Astrocyte of the hippocampus (primary cell): ENCODE measurements around the gene EIF2B4.
"Not testable (repeated sequence)": the region's sequence is repeated elsewhere in the genome, so short reads cannot be mapped to it uniquely, and the experiment has no call there.

Experiments used
- DNase-seq: peaks from one replicate; pipeline ENCODE4 v3.0.0; 2011; ENCODE audit warnings: low read depth, low spot score

Gene EIF2B4

GRCh38 chr2:27378096-27378808 lies 8.1 kb upstream of the EIF2B4 start:
- peak; percentile 34 for DNase-seq

DNA sequence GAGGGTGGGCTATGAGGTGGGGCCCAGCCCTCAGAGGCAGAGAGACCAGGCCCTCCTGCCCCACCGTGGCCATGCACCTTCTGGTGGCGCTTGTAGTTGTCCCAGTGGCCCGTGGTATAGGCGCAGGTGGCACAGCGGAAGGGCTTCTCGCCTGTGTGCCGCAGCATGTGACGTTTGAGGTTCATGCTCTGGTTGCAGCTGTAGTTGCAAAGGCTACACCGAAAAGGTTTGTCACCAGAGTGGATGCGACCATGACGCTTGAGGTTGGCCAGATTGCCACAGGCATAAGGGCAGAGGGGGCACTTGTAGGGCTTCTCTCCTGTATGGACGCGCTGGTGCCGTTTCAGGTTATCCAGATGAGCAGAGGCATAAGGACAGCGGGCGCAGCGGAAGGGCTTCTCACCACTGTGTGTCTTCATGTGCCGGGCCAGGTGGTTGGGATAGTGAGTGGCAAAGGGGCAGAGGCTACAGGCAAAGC lies 7.5 kb upstream of the EIF2B4 start:
- DNase-seq, result no peak

DNA sequence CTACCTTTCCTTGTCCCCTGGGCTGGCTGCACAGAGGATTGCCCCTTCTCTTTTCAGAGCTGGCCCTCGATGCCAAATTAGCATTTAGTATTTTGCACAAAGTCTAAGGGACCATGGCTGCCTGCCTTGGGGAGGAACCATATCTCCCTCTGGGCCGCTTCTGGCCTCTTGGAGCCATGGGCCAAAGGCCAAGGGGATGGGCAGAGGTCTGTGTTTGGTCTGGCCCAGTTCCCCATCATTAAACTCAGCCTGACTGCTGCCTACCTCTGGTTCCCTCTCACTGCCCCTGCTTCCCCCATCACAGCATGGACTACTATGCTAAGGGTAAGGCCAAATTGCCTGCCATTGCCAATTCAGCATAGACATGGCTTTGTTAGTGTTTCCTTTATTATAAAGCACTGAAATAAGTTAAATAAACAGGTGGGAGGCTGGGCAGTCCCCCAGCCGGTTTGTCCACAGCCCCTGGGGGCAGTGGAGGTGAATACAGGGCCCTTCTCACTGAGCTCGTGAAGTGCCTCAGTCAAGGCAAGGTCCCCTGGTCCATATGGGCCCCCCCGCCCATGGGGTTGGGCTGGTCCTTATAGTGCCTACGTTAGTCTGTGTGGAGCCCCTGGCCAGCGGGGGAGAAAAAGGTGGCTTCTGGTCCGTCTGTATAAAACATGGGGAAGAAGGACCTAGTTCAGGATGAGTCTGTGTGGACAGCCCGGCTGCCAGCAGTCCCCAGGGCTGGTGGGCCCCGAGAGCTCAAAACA lies 6.9 kb upstream of the EIF2B4 start:
- DNase-seq, result no peak

DNA sequence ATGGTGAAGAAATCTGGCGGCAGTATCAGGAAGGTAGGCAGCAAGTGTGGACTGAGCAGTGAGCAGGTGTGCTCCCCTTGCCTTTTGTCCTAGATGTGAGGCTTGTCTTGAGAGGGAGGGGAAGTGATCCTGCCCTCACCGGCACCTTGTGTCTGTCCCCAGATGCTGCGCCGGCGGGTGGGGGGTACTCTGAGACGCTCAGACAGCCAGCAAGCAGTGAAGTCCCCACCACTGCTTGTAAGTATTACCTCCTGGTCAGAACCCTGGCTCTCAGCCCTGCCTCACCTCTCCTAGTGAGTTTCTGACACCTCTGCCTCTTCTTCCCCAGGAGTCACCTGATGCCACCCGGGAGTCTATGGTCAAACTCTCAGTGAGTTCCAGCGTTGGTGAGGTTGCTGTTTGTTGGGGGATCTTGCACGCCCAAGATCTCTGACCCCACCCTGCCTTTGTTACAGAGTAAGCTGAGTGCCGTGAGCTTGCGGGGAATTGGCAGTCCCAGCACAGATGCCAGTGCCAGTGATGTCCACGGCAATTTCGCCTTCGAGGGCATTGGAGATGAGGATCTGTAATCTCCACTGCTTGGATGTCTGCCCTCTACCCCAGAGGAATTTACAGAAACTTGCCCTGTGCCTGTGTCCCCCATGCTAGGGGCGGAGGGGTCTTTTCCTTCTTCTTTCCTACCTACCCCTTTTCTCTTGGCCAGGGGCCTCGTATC lies 6.2 kb upstream of the EIF2B4 start:
- DNase-seq, result no peak

- DNase-seq, result no peak
Measured at GRCh38 chr2:27375513-27376099, 5.5 kb upstream of the EIF2B4 start.

GRCh38 chr2:27373567-27373966 lies 3.4 kb upstream of the EIF2B4 start:
- no peak for DNase-seq

DNA sequence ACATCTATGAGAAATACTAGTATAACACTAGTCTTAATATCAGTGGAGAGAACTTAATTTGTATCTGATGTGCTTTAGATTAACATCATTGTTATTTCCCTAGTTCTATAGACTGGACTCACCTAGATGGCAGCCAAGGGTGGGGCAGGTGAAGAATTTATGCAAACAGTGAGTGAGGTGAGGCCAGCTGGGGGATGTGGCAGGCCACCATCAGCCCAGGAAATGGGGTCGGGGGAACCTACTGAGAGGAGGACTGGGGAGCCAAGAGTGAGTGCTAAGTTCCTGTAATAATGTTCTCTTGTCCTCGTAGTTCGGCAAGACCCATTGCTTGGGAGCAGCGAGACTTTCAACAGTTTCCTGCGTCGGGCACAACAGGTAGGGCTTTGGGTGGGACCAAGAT lies 2.8 kb upstream of the EIF2B4 start:
- no peak for DNase-seq

- DNase-seq, result peak; percentile 50
Measured at GRCh38 chr2:27370816-27371620, 880 bp upstream of the EIF2B4 start.

DNA sequence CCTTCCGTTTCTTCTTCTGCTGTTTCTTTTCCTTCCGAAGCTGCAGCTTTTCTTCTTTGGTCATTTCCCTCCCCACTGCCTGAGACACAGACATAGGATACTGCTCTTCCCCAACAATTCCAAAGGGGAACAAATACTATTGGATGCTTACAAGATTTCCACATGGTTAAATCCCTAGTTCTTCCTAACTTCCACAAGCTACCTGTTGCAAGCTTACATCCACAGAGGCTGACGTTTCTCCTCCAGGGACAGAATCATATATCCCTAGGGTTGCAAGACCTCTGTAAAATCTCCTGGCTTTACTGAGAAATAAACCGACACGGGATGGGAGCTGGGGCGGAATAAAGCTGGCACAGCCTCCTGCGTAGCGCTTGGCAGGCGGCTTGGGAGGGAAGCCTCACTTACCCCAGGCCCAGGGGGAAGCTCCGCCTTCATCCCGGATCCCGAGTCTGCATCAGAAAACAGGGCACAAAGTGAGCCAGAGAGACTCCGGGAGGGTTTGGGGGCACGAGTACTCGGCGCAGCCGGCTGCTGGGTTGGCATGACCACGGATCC lies 590 bp downstream of the EIF2B4 start:
- peak; percentile 85 for DNase-seq

DNA sequence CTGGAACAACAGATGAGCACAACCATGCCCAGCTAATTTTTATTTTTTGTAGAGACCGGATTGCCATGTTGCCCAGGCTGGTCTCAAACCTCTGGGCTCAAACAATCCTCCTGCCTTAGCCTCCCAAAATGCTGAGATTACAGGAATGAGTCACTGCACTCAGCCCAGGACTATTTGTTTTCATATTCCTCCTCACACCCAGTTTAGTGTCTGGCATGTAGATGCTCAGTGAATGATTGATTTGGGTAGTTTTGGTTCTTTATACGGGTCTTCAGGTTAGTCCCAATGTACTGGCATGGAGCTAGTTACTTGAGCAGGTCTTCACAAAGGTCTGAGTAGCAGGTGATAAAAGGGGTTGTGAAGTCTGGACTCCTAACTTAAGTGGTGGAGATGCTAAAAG lies 6.2 kb downstream of the EIF2B4 start:
- no peak for DNase-seq

DNA sequence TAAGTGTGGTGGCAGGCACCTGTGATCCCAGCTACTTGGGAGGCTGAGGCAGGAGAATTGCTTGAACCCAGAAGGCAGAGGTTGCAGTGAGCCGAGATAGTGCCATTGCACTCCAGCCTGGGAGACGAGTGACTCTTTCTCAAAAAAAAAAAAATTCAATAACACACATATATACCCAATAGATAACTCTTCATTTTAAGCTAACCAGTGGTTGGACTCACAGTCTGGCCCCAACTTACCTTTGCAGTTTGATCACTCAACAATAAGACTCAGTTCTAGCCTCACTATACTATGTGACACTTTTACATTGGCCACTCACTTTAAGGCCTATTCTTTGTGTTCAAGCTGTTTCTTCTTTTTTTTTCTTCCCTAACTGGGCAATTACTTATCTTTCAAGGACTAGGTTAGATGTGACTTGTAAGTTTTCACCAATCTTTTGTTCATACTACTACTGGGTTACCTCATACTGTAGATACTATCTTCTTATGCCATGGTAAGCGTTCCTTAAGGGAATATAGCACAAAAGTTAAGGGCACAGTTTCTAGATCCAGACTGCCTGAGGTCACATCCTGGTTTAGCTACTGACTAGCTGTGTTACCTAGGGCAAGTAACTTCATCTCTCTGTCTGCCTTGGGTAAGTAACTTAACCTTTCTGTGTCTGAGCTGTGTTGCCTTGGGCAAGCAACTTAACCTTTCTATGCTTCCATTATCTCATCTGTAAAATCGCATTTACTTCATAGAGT lies 7.3 kb downstream of the EIF2B4 start:
- DNase-seq, result no peak

DNA sequence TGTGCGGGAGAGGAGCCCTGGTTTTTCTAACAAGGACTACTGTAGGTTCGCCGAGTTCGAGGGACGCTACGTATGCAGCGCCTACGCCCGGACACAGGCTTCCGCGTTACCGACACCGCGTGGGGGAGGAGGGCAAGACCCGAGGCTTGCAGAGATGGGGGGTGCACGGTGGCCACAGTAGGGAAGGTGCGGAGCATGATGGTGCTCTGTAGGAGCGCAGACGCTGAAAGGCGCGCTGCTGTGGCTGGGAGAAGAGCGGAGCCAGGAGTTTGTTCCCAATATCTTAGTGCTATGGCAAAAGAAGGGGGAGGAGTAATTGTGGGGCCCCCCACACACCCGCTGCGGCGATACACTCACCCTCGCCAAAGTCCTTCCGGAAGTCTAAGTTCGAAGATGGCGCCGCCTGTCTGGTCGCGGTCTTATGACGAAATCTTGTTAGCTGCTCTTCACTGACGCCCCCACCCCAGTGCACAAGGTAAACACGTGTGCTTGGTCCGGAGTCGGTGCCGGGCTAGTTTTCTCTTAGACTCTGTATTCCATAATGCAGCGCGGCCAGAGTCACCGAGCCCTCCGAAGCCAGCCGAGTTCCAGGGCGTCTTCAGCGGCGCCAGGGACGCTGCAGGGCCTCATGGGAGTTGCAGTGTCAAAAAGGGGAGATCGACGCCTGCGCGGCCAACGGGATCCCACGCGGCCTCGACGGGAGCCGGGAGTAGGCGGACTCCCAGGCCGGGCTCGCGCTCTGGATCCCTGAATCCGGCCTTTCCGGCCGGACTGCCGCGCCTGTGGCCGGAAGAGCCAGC lies 13.6 kb downstream of the EIF2B4 start, which contains the start of gene GTF3C2:
TSS of gene GTF3C2 (minus strand) at position 383 of the 800 bp plus-strand sequence. CDS start 13,210 bp downstream, outside the sequence.
- peak; percentile 98 for DNase-seq

- peak; percentile 54 for DNase-seq
Measured at GRCh38 chr2:27356056-27356381, 14.1 kb downstream of the EIF2B4 start.

DNA sequence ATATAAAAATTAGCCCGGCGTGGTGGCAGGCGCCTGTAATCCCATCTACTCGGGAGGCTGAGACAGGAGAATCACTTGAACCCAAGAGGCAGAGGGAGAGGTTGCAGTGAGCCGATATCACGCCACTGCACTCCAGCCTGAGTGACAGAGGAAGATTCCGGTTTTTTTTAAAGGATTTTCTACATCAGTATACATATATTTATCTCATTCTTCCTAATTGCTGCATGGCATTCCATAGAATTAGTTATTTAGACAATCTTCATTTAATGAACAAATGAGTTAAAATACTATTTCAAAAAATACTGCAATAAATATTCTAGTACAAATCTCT lies 15.6 kb downstream of the EIF2B4 start:
- DNase-seq, result no peak

DNA sequence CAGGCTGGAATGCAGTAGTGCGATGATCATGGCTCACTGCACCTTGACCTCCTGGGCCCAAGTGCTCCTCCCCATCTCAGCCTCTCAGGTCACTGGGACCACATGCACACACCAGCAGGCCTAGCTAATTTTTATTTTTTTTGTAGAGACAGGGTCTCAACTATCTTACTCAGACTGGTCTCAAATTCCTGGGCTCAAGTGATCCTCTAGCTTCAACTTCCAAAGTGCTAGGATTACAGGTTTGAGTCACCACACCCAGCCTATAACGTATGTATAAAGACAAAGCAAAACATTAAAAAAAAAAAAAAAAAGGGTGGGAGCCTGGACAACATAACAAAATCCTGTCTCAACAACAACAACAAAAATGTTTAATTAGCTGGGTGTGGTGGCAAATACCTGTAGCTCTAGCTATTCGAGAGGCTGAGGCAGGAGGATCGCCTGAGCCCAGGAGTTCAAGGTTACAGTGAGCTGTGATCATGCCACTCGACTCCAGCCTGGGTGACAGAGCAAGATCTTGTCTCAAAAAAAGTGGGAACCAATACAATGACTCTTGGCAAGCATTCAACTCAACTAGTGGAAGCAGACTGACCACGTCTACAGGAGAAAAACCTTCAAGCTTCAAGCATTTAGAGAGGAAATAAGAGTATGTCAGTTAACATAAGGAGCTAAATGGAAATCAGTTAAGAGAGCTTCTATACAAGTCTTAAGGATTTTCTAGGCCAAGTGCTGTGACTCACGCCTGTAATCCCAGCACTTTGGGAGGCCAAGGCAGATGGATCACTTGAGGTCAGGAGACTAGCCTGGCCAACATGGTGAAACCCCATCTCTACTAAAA lies 16.2 kb downstream of the EIF2B4 start:
- no peak for DNase-seq

DNA sequence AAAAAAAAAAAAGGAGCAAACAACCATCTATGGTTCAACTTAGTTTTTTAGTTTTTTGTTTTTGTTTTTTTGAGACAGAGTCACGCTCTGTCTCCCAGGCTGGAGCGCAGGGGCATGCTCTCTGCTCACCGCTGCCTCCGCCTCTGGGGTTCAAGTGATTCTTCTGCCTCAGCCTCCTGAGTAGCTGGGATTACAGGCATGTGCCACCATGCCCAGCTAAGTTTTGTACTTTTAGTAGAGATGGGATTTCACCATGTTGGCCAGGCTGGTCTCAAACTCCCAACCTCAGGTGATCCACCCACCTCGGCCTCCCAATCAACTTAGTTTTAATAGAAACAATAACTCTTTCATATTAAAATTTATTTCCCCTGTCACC lies 16.8 kb downstream of the EIF2B4 start:
- not testable (repeated sequence) for DNase-seq

- no peak for DNase-seq
Measured at GRCh38 chr2:27351802-27352598, 18.1 kb downstream of the EIF2B4 start.
